ENCODE data around the gene DNTTIP2. TPM values are rescaled to one million over a fixed set of nuclear protein-coding genes. Genes with fewer than 3 reads are reported as not detected.

The DNTTIP2 gene
- total and polyA plus RNA-seq, 9 of the 15 experiments (the other 6 are each of a cell fraction or from before 2014, with no cell fraction given), result 50.4 to 138 (median 97.0) TPM

- peak; percentile 50; the same call in 1 of the 2 replicates for TF ChIP-seq THRB (CRISPR knock-in tag; conservative IDR thresholded peaks at IDR 0.05)
- TF ChIP-seq ZNF316 (IDR thresholded peaks at IDR 0.05), result no peak
- TF ChIP-seq KDM1A (IDR thresholded peaks at IDR 0.05), result peak; percentile 71 to 87; a peak in 3 of 4 replicates
- no peak for TF ChIP-seq USF2 (CRISPR knock-in tag; IDR thresholded peaks at IDR 0.05)
- TF ChIP-seq BHLHE40 (IDR thresholded peaks at IDR 0.05; ENCODE audit: low read length), result peak; percentile 45; the same call in 1 of the 2 replicates
- no peak for TF ChIP-seq ZBTB12 (CRISPR knock-in tag; IDR thresholded peaks at IDR 0.05)
- no peak for TF ChIP-seq CBFA2T3 (IDR thresholded peaks at IDR 0.05)
- peak; percentile 30 for TF ChIP-seq PHF20 (IDR thresholded peaks at IDR 0.05; ENCODE audit: partially characterized antibody)
- no peak for TF ChIP-seq NR1H2 (CRISPR knock-in tag; IDR thresholded peaks at IDR 0.05)
- 0 out of 2 replicates have a peak, but pooled peaks have one; percentile 68 for TF ChIP-seq HDAC6 (IDR thresholded peaks at IDR 0.05; ENCODE audit: low read depth, low read length)
- peak; percentile 61; the same call in 1 of the 2 replicates for TF ChIP-seq ARID2 (IDR thresholded peaks at IDR 0.05)
- TF ChIP-seq TRIM24 (IDR thresholded peaks at IDR 0.05), result 0 out of 4 replicates have a peak, but pooled peaks of 1 of the 2 experiments have one; percentile 54
- no peak for TF ChIP-seq MCM7 (IDR thresholded peaks at IDR 0.05)
- TF ChIP-seq BRD9 (IDR thresholded peaks at IDR 0.05; ENCODE audit: low read depth, partially characterized antibody), result peak; percentile 94
- no peak for TF ChIP-seq ZNF311 (CRISPR knock-in tag; IDR thresholded peaks at IDR 0.05)
- TF ChIP-seq GTF2B (IDR thresholded peaks at IDR 0.05; ENCODE audit: extremely low read depth, insufficient read length), result no peak
- 0 out of 2 replicates have a peak, but pooled peaks have one; percentile 46 for TF ChIP-seq EP400 (IDR thresholded peaks at IDR 0.05)
- peak; percentile 73 for TF ChIP-seq TEAD4 (IDR thresholded peaks at IDR 0.05; ENCODE audit: low read length)
- 0 out of 2 replicates have a peak, but pooled peaks have one; percentile 25 for TF ChIP-seq TEAD4 (CRISPR knock-in tag; IDR thresholded peaks at IDR 0.05; ENCODE audit: borderline replicate concordance)
- no peak for TF ChIP-seq ATF4 (CRISPR knock-in tag; IDR thresholded peaks at IDR 0.05)
- TF ChIP-seq MXI1 (IDR thresholded peaks at IDR 0.05; ENCODE audit: low read depth, low read length), result peak; percentile 34; the same call in 1 of the 2 replicates
- TF ChIP-seq LCOR (CRISPR knock-in tag; IDR thresholded peaks at IDR 0.05), result peak; percentile 40; the same call in 1 of the 2 replicates
- TF ChIP-seq SETDB1 (IDR thresholded peaks at IDR 0.05; ENCODE audit: low read length), result no peak
- TF ChIP-seq SIN3A (IDR thresholded peaks at IDR 0.05; ENCODE audit: borderline replicate concordance in 2 of 2, control insufficient read depth in 1 of 2, low read depth in 2 of 2, low read length in 2 of 2), result peak in 1 of 2 experiments; percentile 71; a peak in 2 of 4 replicates
- TF ChIP-seq SPI1 (IDR thresholded peaks at IDR 0.05; ENCODE audit: borderline replicate concordance, low read depth, low read length), result no peak
Observed at GRCh38 chr1:93846992-93847810, 31.8 kb downstream of the DNTTIP2 start (continued).

All from K562 (cell line).